OCI-LY7 (cell line): ENCODE results near the gene SNX15. TPM values are rescaled to one million over a fixed set of nuclear protein-coding genes. Genes with fewer than 3 reads are reported as not detected.

Source experiments
- BruUV-seq: library from RNA; stranded (reverse); fragments of 400-500 nt; replicated peaks from 2 replicates; lab custom pipeline; 2021; lab: Mats Ljungman, UMichigan
- CTCF ChIA-PET: fragments of 300-600 bp; sonication (Branson Sonifier 250); formaldehyde crosslinking; loops from one replicate; lab custom pipeline; 2022; ENCODE audit warnings: antibody characterized with exemption; ENCODE audit not compliant: unreplicated experiment; lab: Charles Lee
- POLR2A ChIA-PET: fragments of 300-600 bp; sonication (Branson Sonifier 250); formaldehyde crosslinking; loops from one replicate; lab custom pipeline; 2022; ENCODE audit warnings: antibody characterized with exemption; lab: Charles Lee
- DNase-seq: peaks from one replicate; pipeline ENCODE4 v3.0.0-alpha.2; 2015; ENCODE audit warnings: low spot score
- H2AFZ ChIP-seq: fragments of 200-600 bp; sonication (generic), shearing (Covaris generic); 2 replicates; pipeline ENCODE4 v1.6.1; 2014; ENCODE audit warnings: mild to moderate bottlenecking, antibody characterized with exemption, low read length, moderate library complexity
- H3K27ac ChIP-seq: fragments of 200-600 bp; sonication (generic); 2 replicates; pipeline ENCODE4 v1.5.1; 2014; ENCODE audit warnings: mixed run types, low read depth, mild to moderate bottlenecking, moderate library complexity, low read length, inconsistent platforms; ENCODE audit not compliant: poor library complexity, severe bottlenecking
- H3K36me3 ChIP-seq: fragments of 200-600 bp; sonication (generic); 2 replicates; pipeline ENCODE4 v1.6.1; 2014; ENCODE audit warnings: mild to moderate bottlenecking, antibody characterized with exemption, low read length, moderate library complexity, mixed read lengths; ENCODE audit not compliant: insufficient read depth
- H3K4me1 ChIP-seq: fragments of 200-600 bp; sonication (generic); 2 replicates; pipeline ENCODE4 v1.5.1; 2014; ENCODE audit warnings: mild to moderate bottlenecking, low read length; ENCODE audit not compliant: insufficient read depth, poor library complexity, severe bottlenecking
- H3K4me2 ChIP-seq: fragments of 200-600 bp; sonication (generic); 2 replicates; pipeline ENCODE4 v1.6.1; 2014; ENCODE audit warnings: mild to moderate bottlenecking, low read length
- H3K4me3 ChIP-seq: fragments of 200-600 bp; sonication (generic); 2 replicates; pipeline ENCODE4 v1.5.1; 2014; ENCODE audit warnings: mild to moderate bottlenecking, low read depth, low read length; ENCODE audit not compliant: poor library complexity, severe bottlenecking
- H3K79me2 ChIP-seq: fragments of 200-600 bp; sonication (generic); 2 replicates; pipeline ENCODE4 v1.6.1; 2016; ENCODE audit warnings: low read depth, mild to moderate bottlenecking, low read length, moderate library complexity, mixed read lengths; ENCODE audit not compliant: insufficient read depth
- H3K9me2 ChIP-seq: fragments of 200-600 bp; sonication (generic); 2 replicates; pipeline ENCODE4 v1.6.1; 2016; ENCODE audit warnings: mild to moderate bottlenecking, low read length, mixed read lengths; ENCODE audit not compliant: insufficient read depth
- H3K9me3 ChIP-seq: fragments of 200-600 bp; sonication (generic); 2 replicates; pipeline ENCODE4 v1.6.1; 2014; ENCODE audit warnings: mild to moderate bottlenecking, mixed run types, low read length, mixed read lengths
- H4K20me1 ChIP-seq: fragments of 200-600 bp; sonication (generic); 2 replicates; pipeline ENCODE4 v1.6.1; 2014; ENCODE audit warnings: mild to moderate bottlenecking, antibody characterized with exemption, low read length, moderate library complexity, mixed read lengths; ENCODE audit not compliant: insufficient read depth
- CTCF ChIP-seq: fragments of 200-600 bp; sonication (generic); conservative IDR thresholded peaks from 2 replicates; pipeline ENCODE4 v1.5.1; 2014; ENCODE audit warnings: mild to moderate bottlenecking, antibody characterized with exemption, low read length, moderate library complexity, mixed read lengths
- EZH2phosphoT487 ChIP-seq: fragments of 200-600 bp; sonication (generic); IDR thresholded peaks from 2 replicates; pipeline ENCODE4 v1.6.1; 2018; ENCODE audit warnings: low read depth, borderline replicate concordance, mild to moderate bottlenecking, mixed run types, antibody characterized with exemption, low read length, moderate library complexity, mixed read lengths
- intact Hi-C: fragments of 100-400 bp; cut with micrococcal nuclease; formaldehyde crosslinking; loops from one replicate; pipeline ENCODE4 v1.10.0; 2022; ENCODE audit not compliant: unreplicated experiment
- total RNA-seq, 2 experiments: library from RNA; depleted of rRNA in 1 of 2; stranded (reverse); fragments of >200 nt in 1 of 2; shearing (Covaris generic) in 1 of 2; gene quantifications; 2 replicates each; pipeline ENCODE4 v1.2.3, GENCODE V29; 2014 to 2022

Gene SNX15
- total RNA-seq, 2 experiments from 2014 or later = 25.9 to 28.3 TPM

- no TSS peak for BruUV-seq
- CTCF ChIA-PET = no interaction called here
These were observed 24.2 kb downstream of the SNX15 start for GRCh38 chr11:65051398-65051858.

DNA sequence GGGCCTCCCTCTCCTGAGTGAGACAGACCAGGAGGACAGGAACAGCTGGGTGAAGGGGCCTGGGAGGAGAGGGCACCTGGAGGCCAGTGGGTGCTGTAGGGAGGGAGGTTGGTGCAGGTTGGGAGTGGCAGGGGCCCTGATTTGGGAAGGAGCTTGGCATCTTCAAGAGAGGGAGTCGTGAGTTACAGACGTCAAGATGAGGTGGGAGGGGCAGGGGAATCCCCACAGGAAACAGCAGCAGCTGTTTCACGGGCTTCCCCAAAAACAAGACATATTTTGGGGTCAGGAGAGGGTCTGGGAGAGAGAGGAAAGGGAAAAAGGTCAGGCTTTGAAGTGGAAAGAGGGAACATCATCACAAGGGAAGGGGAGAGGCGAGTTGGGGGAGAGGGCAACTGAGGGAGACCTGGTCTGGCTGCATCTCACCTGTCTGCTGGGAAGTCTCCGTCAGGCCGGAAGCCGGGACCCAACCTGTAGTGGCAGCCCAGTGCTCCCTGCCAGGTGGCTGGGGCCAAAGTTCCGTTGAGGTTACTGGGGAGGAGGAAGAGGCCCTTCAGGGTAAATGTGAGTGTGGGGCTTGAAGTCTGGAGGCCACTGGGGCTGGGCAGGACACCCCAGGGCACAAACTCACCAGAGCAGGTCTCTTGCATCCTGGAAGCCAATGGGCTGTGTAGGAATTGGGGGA lies 26.7 kb downstream of the SNX15 start:
- H3K9me3 ChIP-seq = no peaks in the 10 kb centered on the region
- H3K4me3 ChIP-seq = peak overlapping the region; percentile 34
- peaks cover 32% of the 10 kb centered on the region for H3K4me1 ChIP-seq
- intact Hi-C loops = no loop called here
- TF ChIP-seq EZH2phosphoT487 (no peak), CTCF (no peak)
- BruUV-seq = no TSS peak
- POLR2A ChIA-PET = interaction anchor here (1.4 kb wide), 1 partner anchor 13 kb away, joined by 4 read pairs; the partner anchor contains the start of gene SAC3D1
- peak; percentile 77 for DNase-seq
- CTCF ChIA-PET = no interaction called here
- no peaks in the 10 kb centered on the region for H3K79me2 ChIP-seq
- peak overlapping the region; percentile 55 for H3K27ac ChIP-seq
- H2AFZ ChIP-seq = peak overlapping the region; percentile 60
- H3K4me2 ChIP-seq = peak overlapping the region; percentile 68
- no peaks in the 10 kb centered on the region for H3K9me2 ChIP-seq
- H4K20me1 ChIP-seq = no peaks in the 10 kb centered on the region
- H3K36me3 ChIP-seq = no peaks in the 10 kb centered on the region

More at GRCh38 chr11:65051398-65051858, 24.2 kb downstream of the SNX15 start:
- Histone ChIP-seq H2AFZ (no peak overlapping the region), H3K4me1 (peaks cover 32% of the 10 kb centered on the region), H3K9me2 (no peaks in the 10 kb centered on the region), H3K79me2 (no peaks in the 10 kb centered on the region), H3K4me3 (no peak overlapping the region), H4K20me1 (no peaks in the 10 kb centered on the region), H3K27ac (no peak overlapping the region), H3K9me3 (no peaks in the 10 kb centered on the region), H3K36me3 (peaks cover 3% of the 10 kb centered on the region; the same call in 1 of the 2 replicates), H3K4me2 (no peak overlapping the region)
- intact Hi-C loops = no loop called here
- no peak for DNase-seq
- POLR2A ChIA-PET = no interaction called here
- TF ChIP-seq CTCF = no peak
- TF ChIP-seq EZH2phosphoT487 = no peak

GRCh38 chr11:65055538-65055937 lies 28.3 kb downstream of the SNX15 start:
- 0 out of 2 replicates have a peak overlapping the region, but pooled peaks have one; percentile 8 for H3K4me2 ChIP-seq
- no TSS peak for BruUV-seq
- H3K9me2 ChIP-seq = no peaks in the 10 kb centered on the region
- no peak for DNase-seq
- H4K20me1 ChIP-seq = no peaks in the 10 kb centered on the region
- no peak overlapping the region for H3K27ac ChIP-seq
- H3K79me2 ChIP-seq = no peaks in the 10 kb centered on the region
- no peaks in the 10 kb centered on the region for H3K9me3 ChIP-seq
- H3K4me1 ChIP-seq = peaks cover 43% of the 10 kb centered on the region
- ChIA-PET CTCF (interaction anchor here (0.6 kb wide), 1 partner anchor 79 kb away, joined by 3 read pairs; no protein-coding TSS in a partner anchor), POLR2A (interaction anchor here (0.6 kb wide), 1 partner anchor 35 kb away, joined by 5 read pairs; no protein-coding TSS in a partner anchor)
- no peaks in the 10 kb centered on the region for H3K36me3 ChIP-seq
- H2AFZ ChIP-seq = no peak overlapping the region
- no peak overlapping the region for H3K4me3 ChIP-seq
- intact Hi-C loops = no loop called here
- TF ChIP-seq EZH2phosphoT487 = no peak
- no peak for TF ChIP-seq CTCF
